Islet precursor cell (in vitro differentiated cells): ENCODE results near the gene GCNA.
"Not testable (repeated sequence)": the region's sequence is repeated elsewhere in the genome, so short reads cannot be mapped to it uniquely, and the experiment has no call there.

Experiments
- DNase-seq: peaks from one replicate; pipeline ENCODE4 v3.0.0-alpha.2; 2018

GCNA gene

DNA sequence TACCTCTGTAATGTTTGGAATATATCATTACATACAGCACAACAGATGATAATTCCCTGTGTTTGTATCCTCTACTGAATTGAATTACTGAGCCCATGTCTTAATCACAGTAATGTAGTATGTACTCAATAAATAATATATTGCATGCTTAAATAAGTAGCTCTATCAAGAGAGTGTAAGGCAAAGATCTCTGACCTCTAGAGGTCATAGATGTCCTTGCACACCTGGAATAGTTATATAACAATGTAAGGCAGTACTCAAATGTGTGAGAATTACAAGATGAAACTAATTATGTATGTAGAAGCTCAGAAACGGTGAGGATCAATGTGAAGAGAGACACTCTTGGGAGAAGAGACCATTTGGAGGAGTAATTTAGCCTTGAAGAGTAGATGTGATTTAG, 14.3 kb upstream of the GCNA start:
- DNase-seq, result no peak

DNA sequence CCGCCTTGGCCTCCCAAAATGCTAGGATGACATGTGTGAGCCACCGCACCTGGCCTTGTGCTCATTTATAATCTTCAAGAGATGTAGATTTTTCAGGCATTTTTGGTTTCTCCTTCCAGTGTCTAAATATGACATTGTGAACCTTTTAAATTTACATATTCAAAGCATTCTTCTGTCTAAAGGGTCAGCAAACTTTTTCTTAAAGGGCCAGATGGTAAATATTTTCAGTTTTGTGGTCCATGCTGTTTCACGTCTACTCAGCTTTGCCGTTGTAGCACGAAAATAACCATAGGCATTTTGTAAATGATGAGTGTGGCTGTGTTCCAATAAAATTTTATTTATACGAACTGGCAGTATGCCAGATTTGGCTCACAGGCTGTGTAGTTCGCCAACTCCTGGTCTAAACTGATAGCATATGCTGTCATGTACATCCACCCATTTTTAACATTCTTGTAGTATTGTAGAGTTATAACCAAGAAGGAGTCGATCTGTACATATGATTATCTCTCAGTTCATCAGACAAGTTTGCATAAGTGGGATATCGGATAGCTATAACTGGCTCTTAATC, 12.7 kb upstream of the GCNA start:
- no peak for DNase-seq

- DNase-seq, result not testable (repeated sequence)
Observed at GRCh38 chrX:71571390-71571789, 6.8 kb upstream of the GCNA start.

DNA sequence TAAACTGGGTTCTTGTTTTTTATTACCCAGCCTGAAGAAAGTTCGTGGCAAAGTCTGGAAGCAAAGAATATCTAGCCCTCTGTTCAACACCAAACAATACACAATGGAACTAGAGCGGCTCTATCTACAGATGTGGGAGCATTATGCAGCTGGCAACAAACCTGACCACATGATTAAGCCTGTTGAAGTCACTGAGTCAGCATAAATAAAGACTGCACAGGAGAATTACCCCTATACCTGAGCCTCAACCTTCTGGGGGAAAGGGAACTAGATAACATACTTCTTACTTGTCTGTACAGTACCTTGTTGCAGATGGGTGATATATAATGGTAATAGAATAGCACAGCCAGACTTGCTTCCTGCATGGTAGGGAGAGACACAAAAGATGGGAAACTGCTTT, 4.6 kb upstream of the GCNA start:
- DNase-seq, result no peak

GRCh38 chrX:71577682-71578081, 555 bp upstream of the GCNA start:
- no peak for DNase-seq

GRCh38 chrX:71579136-71579989, 1.1 kb downstream of the GCNA start:
- no peak for DNase-seq

- no peak for DNase-seq
Observed at GRCh38 chrX:71579990-71580380, 1.7 kb downstream of the GCNA start.

DNA sequence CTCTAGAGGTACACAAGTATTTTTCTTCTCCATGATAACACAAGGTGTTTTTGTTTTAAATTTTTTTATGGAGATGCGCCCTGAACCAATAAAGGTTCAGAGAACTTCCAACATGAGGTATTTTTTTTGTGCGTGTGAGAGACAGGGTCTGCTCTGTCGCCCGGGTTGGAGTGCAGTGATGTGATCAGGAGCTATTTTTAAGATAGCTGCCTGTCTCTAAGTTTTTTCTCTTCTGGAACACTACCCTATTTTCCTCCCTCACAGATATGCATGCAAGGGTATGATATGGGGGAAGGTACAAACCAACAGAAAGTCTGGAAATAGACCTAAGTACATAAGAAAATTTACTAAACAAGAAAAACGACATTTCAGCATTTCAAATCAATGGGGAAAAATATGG, 3.0 kb downstream of the GCNA start:
- DNase-seq, result no peak

GRCh38 chrX:71586929-71587328, 8.7 kb downstream of the GCNA start:
- no peak for DNase-seq

- not testable (repeated sequence) for DNase-seq
Observed at GRCh38 chrX:71593210-71593609, 15.0 kb downstream of the GCNA start.

- DNase-seq, result no peak
Observed at GRCh38 chrX:71599965-71600364, 21.7 kb downstream of the GCNA start.

- DNase-seq, result no peak
Observed at GRCh38 chrX:71603618-71604017, 25.4 kb downstream of the GCNA start.

DNA sequence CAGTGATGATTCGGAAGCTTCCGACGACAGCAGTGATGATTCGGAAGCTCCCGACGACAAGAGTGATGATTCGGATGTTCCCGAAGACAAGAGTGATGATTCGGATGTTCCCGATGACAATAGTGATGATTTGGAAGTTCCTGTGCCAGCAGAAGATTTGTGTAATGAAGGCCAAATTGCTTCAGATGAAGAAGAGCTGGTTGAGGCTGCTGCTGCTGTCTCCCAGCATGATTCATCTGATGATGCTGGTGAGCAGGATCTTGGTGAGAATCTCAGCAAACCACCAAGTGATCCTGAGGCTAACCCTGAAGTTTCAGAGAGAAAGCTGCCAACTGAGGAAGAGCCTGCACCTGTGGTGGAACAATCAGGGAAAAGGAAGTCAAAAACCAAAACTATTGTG, 25.9 kb downstream of the GCNA start:
- DNase-seq, result no peak

DNA sequence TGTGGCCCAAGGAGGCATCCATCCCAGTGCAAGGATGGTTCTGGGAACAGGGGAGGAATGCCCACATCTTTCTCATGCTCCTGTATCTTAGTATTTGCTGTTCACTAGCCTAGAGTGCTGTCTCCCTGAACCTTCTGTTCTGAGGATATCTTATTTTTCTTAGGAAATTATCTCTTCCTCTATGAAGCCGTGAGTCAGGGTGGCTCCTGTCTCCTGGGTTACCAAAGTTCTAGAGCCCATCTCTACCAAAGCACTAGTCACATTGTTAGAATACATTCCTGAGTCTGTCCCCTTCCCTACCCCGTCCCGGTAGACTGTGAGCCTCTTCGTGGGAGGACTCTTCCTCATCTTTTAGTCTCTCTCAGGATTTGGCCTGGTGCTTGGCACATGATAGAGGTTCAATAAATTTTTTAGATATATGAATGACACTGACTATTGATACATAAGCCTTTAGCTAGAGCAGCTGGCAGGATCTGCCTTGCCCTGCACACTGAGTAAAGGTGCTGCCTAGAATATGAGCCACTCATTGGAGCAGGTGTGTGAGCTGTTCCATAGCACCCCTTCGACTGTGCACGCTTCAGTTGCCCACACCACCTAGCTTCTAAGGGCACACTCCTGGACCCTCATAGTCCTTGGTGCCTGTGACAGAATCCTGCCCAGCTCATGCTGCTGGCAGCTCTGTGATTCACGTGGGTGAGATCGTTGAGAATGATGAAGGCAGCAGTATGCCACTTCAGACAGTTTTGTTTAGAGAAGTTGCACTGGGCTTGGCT, 26.7 kb downstream of the GCNA start:
- no peak for DNase-seq

DNA sequence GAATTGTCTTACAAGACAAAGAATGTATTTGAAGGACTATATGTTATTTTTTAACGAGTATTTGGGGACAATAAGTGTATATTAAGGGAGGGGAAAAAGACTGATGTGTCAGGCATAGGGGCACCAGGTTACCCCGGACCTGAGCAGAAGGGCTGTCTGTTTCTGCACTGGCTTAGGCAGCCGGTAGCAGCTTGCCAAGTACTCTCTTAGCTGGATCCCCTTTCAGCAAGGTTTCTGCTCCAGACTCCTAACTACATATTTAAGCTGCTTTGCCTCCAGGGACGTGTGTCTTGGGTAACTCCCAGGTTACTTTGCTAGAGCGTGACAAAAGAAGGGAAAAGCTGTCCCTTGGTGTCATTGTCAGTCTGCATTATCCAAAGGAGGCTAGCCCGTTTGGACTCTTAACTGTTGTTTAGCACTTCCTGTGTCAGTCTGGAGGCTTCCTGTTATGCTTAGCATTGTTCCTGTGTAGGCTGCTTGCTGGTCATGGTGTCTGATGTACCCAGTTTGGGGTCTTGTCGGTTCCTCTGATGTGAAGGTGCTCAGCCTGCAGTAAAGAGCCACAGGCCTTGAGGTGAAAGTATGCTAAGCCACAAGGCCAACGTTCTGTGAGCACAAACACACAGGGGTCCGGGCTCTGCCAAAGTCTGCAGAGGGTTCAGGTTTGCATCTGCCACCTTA, 28.4 kb downstream of the GCNA start:
- no peak for DNase-seq

DNA sequence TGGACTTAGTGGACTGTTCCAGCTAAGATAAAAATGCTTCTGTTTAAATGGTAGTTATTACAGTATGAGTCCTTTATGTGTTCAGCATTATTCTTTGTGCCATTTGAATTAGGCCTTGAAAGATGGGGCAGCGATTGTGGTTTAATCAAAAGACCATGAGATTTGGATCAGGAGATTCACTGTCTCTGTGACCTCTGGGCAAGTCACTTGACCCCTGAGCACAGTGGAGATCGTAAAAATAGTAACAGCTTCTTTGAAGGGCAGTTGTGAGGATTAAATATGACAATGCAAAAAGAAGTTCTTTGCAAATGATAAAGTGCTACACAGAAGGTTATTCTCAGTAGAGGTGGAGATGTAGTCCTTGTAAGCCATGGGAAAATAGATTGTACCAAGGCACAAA, 29.3 kb downstream of the GCNA start:
- no peak for DNase-seq

GRCh38 chrX:71609095-71609750, 31.0 kb downstream of the GCNA start:
- DNase-seq, result no peak

DNA sequence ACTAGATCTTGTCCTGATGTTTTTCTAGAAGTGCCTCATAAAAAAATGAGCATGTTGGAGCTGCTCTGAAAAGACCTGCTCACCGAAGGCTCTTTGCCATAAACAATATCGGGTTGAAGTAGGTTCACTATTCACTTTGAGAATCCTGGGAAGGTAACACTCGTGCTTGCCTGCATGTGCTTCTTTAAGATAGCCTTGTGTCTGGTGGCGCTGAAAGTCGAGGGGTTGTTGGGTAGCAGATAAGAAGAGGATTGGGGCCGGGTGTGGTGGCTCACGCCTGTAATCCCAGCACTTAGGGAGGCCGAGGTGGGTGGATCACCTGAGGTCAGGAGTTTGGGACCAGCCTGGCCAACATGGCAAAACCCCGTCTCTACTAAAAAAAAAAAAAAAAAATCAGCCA, 33.5 kb downstream of the GCNA start:
- not testable (repeated sequence) for DNase-seq

GRCh38 chrX:71612256-71612655, 34.0 kb downstream of the GCNA start:
- DNase-seq, result no peak

DNA sequence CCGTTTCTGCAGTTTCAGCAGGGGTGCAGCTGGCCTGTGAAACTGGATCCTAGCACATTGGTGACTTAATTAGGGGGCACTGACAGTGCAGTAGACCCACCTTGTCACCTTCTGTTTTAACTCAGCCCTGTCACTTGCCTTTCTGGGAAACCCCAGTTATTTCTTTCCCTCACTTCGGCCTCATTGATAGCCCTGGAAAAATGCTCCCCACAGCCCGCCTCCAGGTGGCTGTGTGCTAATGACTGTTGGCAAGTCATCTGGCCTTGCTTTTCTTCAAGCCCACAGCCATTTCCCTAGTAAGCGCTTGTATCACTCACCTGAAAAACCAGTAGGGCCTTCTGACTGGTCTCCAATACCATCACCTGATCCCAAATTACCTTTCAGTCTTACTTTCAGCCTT, 36.8 kb downstream of the GCNA start:
- DNase-seq, result no peak

- DNase-seq, result no peak
Observed at GRCh38 chrX:71615954-71616353, 37.7 kb downstream of the GCNA start.

- no peak for DNase-seq
Observed at GRCh38 chrX:71616672-71617529, 38.7 kb downstream of the GCNA start.
